Dermis blood vessel endothelial cell (primary cell): ENCODE results near the gene CTBS. TPM values are rescaled to one million over a fixed set of nuclear protein-coding genes. Genes with fewer than 3 reads are reported as not detected.
"Not testable (repeated sequence)": the region's sequence is repeated elsewhere in the genome, so short reads cannot be mapped to it uniquely, and the experiment has no call there.

Source experiments
- DNase-seq: peaks from one replicate; pipeline ENCODE4 v3.0.0; 2010
- total RNA-seq: library from RNA; depleted of rRNA; stranded (reverse); fragments of >200 nt; gene quantifications from 2 replicates; pipeline ENCODE4 v1.2.3, GENCODE V29; 2014

Gene CTBS
- total RNA-seq, 1 donor from 2014 or later, result 5.4 TPM

- no peak for DNase-seq
Observed at GRCh38 chr1:84584126-84584525, 9.9 kb upstream of the CTBS start.

- no peak for DNase-seq
Observed at GRCh38 chr1:84583648-84584047, 9.4 kb upstream of the CTBS start.

GRCh38 chr1:84582802-84583587 lies 8.8 kb upstream of the CTBS start:
- peak; percentile 53 for DNase-seq

DNA sequence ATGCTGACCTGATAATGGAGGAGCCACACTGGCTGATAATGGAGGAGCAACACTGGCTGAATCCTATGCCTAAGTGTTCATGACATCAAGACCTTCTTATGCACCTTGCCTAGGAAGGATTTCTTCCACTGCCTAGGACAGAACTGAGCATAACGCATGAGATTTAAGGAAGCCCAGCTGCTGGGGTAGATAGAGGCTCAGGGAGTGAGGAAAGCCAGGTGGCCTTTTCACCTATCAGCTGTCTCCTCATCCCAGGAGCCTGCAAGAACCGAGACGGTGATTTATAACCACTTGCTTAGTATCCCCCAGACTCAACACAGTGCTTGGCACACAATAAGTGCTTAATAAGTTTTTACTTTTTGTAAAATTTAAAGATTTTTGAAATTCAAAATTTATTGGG lies 7.4 kb upstream of the CTBS start:
- no peak for DNase-seq

- DNase-seq, result no peak
Observed at GRCh38 chr1:84574936-84575335, 696 bp upstream of the CTBS start.

DNA sequence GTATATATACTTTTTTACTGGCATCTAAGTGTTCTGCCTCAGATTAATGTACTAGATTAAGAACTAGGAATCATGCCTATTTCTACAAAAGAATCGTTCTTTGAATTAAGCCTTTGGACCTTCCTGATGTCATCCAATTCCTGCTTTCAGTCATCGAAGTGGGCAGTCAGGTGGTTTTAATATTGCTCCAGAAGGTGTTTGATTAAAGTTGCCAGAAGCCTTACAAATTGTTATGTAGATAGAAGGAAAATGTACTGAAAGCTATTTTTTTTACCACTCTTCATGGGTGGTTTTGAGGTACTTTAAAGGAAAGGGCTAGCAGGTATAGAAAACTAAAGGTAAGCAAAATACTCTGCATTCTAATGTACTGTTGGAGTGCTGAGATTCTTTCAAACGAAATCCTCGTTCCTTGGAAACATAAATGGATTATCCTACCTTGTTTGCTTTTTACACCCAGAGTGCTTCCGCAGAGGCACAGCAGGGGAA lies 716 bp downstream of the CTBS start:
- DNase-seq, result peak; percentile 48

GRCh38 chr1:84571150-84571535 lies 3.1 kb downstream of the CTBS start:
- DNase-seq, result no peak

GRCh38 chr1:84570436-84571149 lies 3.6 kb downstream of the CTBS start:
- DNase-seq, result no peak

GRCh38 chr1:84569216-84569615 lies 5.0 kb downstream of the CTBS start:
- DNase-seq, result no peak

GRCh38 chr1:84550826-84551225 lies 23.4 kb downstream of the CTBS start:
- no peak for DNase-seq

GRCh38 chr1:84541679-84542078 lies 32.6 kb downstream of the CTBS start:
- DNase-seq, result peak; percentile 6

DNA sequence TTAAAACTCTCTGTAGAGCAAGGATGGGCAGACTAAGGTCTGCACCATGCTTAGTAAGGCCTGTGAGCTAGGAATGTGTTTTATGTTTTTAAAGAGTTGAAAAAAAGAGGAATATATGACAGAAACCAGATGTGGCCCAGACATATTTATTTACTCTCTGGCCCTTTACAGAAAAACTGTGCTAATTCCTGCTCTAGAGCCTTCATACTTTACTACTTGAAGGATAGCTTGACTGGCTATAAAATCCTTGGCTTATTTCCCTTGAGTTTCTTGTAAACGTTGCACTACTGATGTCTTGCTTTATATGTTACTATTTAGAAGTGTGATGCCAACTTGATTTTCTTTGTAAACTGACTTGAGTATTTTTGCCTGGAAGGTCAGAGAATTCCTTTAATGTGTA lies 33.5 kb downstream of the CTBS start:
- no peak for DNase-seq

DNA sequence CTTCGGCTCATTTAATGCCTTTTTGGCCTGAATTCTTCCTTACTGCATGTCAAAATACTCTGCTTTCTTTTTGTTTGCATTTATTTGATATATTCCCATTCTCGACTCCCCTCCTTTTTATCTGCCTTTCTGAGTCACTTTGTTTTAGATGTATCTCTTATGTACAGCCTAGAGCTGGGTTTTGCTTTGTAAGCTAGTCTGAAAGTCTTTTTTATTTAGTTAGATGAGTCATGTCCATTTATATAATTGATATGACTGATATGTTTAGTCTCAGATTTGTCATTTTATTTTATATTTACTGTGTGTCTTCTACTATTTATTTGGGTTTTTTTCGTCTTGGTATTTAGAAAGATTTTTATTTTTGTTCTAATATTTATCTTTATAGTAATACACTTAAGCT lies 34.3 kb downstream of the CTBS start:
- DNase-seq, result no peak

GRCh38 chr1:84538599-84538998 lies 35.6 kb downstream of the CTBS start:
- no peak for DNase-seq

DNA sequence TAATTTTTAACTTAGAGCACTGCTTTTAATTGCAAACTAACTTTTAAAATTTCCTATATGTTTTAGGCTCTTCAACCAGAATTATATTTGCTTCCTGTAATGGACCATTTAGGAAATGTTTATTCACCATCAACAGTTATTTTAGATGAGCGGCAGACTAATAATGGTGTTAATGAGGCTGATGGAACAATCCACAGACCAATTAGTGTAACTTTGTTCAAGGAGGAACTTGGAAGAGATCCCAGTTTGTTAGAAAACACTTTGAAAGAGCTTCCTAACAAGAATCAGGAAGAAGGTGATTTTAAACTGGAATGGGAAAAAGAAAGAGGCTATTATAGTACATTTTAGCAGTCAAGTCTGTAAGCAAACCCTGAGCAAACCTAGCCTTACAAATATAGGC lies 48.5 kb downstream of the CTBS start:
- peak; percentile 29 for DNase-seq

DNA sequence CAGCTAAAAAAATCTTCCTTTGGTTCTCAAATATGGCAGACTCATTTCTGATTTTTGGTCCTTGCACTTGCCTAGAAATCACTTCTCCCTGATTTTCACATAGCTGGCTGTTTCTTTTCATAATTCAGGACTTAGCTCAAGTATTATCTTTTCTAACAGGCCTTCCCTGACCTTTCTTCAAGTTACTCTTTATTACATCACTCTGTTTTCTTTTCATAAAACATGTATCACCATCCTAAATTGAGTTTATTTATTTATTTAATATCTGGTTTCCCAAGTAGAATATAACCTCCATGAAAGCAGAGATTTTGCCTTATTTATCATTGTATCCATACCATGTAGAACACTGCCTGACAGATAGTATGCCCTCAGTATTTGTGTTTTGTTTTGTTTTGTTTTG lies 49.6 kb downstream of the CTBS start:
- DNase-seq, result no peak

DNA sequence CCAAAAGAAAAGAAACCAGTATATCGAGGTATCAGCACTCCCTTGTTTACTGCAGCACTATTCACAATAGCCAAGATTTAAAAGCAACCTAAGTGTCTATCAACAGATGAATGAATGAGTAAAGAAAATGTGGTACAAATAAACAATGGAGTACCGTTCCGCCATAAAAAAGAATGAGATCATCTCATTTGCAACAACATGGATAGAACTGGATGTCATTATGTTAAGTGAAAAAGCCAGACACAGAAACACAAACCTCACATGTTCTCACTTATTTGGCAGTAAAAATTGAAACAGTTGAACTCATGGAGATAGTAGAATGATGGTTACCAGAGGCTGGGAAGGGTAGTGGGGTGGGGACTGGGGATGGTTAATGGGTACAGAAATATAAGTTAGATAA lies 63.6 kb downstream of the CTBS start:
- DNase-seq, result no peak

- DNase-seq, result no peak
Observed at GRCh38 chr1:84510165-84510564, 64.1 kb downstream of the CTBS start.

DNA sequence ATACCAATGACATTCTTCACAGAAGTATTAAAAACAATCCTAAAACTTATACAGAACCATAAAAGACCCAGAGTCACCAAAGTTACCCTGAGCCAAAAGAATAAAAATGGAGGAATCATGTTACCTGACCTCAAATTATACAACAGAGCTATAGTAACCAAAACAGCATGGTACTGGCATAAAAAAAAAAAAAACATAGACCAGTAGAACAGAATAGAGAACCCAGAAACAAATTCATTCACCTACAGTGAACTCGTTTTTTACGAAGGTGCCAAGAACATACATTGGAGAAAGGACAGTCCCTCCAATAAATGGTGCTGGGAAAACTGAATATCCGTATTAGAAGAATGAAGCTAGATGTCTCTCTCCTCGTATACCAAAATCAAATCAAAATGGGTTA lies 65.2 kb downstream of the CTBS start:
- no peak for DNase-seq

GRCh38 chr1:84508510-84508909 lies 65.7 kb downstream of the CTBS start:
- no peak for DNase-seq

DNA sequence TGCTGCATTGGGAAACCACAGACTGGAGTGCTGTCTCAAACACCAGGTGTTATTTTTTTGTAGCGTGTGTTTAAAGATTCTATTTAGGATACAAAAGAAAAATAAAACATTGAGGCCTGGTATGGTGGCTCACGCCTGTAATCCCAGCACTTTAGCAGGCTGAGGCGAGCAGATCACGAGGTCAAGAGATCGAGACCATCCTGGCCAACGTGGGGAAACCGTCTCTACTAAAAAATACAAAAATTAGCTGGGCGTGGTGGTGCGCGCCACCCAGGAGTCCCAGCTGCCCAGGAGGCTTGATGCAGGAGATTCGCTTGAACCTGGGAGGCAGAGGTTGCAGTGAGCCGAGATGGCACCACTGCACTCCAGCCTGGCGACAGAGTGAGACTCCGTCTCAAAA lies 66.4 kb downstream of the CTBS start:
- DNase-seq, result not testable (repeated sequence)

GRCh38 chr1:84506729-84507453 lies 67.3 kb downstream of the CTBS start:
- DNase-seq, result peak; percentile 49

DNA sequence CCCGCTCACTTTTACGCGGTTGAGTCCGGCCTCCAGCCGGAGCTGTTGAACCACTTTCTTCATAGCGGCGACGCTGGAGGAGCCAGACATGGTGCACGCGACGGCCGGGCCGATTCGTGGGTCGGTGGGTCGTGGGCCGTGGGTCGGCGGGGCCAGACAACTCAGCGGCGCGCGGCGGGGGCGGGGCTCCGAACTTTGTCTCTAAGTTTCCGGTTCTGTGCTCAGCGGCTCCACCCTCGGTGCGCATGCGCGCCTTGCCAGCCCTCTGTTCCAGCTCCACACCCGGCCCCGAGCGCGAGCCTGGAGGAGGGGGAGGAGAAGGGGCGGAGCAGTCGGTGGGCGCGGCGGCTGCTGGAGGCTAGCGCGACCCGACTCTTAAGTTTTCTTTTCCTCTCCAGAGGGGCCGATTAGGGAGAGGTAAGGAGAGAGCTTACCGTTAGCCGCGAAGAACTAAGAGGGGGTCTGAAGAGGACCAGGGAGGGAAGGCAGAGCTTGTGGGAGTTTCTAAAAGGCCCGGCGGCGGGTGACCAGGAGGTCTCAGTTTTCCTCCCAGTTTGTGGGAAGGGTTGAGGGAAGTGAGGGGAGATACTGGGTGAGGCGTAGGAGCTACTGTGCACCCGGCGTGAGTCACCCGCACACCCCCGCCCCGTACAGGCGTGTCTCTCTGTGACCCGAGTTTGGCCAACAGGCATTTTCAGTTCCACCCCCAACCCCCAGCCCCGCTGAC lies 68.1 kb downstream of the CTBS start, which contains the start of the genes GNG5 and SPATA1:
GNG5 (minus strand) TSS at position 580 of the 727 bp plus-strand sequence; CDS start at position 90, 490 bp downstream.
SPATA1 (plus strand) TSS at position 385 of the 727 bp plus-strand sequence. CDS start 9,974 bp downstream, outside the sequence.
- DNase-seq, result peak; percentile 98
